Osteocyte (in vitro differentiated cells): Measurements from ENCODE around the gene SPATA33. TPM values are rescaled to one million over a fixed set of nuclear protein-coding genes. Genes with fewer than 3 reads are reported as not detected.

Experiments used
- DNase-seq: peaks from one replicate; pipeline ENCODE4 v3.0.0; 2021; ENCODE audit warnings: mixed read lengths; ENCODE audit not compliant: unreplicated experiment; ENCODE audit errors: extremely low spot score
- H3K27ac Mint-ChIP-seq: one replicate; pipeline ENCODE4 v1.8.0; 2021; ENCODE audit warnings: mild to moderate bottlenecking, mixed read lengths; ENCODE audit not compliant: unreplicated experiment
- H3K27me3 Mint-ChIP-seq: one replicate; pipeline ENCODE4 v1.8.0; 2021; ENCODE audit warnings: mixed read lengths; ENCODE audit not compliant: unreplicated experiment
- H3K36me3 Mint-ChIP-seq: one replicate; pipeline ENCODE4 v1.8.0; 2021; ENCODE audit warnings: mixed read lengths; ENCODE audit not compliant: unreplicated experiment
- H3K4me1 Mint-ChIP-seq: one replicate; pipeline ENCODE4 v1.8.0; 2021; ENCODE audit warnings: mixed read lengths; ENCODE audit not compliant: unreplicated experiment
- H3K4me3 Mint-ChIP-seq: one replicate; pipeline ENCODE4 v1.8.0; 2021; ENCODE audit warnings: mild to moderate bottlenecking, moderate library complexity, mixed read lengths; ENCODE audit not compliant: unreplicated experiment
- H3K9me3 Mint-ChIP-seq: one replicate; pipeline ENCODE4 v1.8.0; 2021; ENCODE audit warnings: mixed read lengths; ENCODE audit not compliant: unreplicated experiment
- total RNA-seq: library from RNA; stranded (reverse); gene quantifications from 2 replicates; pipeline ENCODE4 v1.2.1, GENCODE V29; 2021
- TF ChIP-seq, protein P1 (sequence below): fragments of 200-600 bp; sonication (generic); IDR thresholded peaks from 2 replicates; pipeline ENCODE4 v1.5.0; 2021; ENCODE audit warnings: antibody characterized with exemption, mild to moderate bottlenecking, moderate library complexity

Gene SPATA33
- total RNA-seq, 1 donor from 2014 or later = 18.3 TPM

- Mint-ChIP-seq H3K4me1 (peaks cover 5% of the 10 kb centered on the region), H3K27me3 (no peaks in the 10 kb centered on the region), H3K9me3 (no peaks in the 10 kb centered on the region), H3K27ac (no peak overlapping the region), H3K36me3 (no peaks in the 10 kb centered on the region), H3K4me3 (no peak overlapping the region)
- DNase-seq = no peak
- TF ChIP-seq, protein P1, sequence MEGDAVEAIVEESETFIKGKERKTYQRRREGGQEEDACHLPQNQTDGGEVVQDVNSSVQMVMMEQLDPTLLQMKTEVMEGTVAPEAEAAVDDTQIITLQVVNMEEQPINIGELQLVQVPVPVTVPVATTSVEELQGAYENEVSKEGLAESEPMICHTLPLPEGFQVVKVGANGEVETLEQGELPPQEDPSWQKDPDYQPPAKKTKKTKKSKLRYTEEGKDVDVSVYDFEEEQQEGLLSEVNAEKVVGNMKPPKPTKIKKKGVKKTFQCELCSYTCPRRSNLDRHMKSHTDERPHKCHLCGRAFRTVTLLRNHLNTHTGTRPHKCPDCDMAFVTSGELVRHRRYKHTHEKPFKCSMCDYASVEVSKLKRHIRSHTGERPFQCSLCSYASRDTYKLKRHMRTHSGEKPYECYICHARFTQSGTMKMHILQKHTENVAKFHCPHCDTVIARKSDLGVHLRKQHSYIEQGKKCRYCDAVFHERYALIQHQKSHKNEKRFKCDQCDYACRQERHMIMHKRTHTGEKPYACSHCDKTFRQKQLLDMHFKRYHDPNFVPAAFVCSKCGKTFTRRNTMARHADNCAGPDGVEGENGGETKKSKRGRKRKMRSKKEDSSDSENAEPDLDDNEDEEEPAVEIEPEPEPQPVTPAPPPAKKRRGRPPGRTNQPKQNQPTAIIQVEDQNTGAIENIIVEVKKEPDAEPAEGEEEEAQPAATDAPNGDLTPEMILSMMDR = no peak
Observed at GRCh38 chr16:89708481-89708931, 50.9 kb downstream of the SPATA33 start.

GRCh38 chr16:89709166-89709565 is 51.5 kb downstream of the SPATA33 start:
- TF ChIP-seq, protein P1 = no peak
- peaks cover 5% of the 10 kb centered on the region for H3K4me1 Mint-ChIP-seq
- no peak overlapping the region for H3K4me3 Mint-ChIP-seq
- H3K9me3 Mint-ChIP-seq = no peaks in the 10 kb centered on the region
- no peak overlapping the region for H3K27ac Mint-ChIP-seq
- H3K27me3 Mint-ChIP-seq = no peaks in the 10 kb centered on the region
- H3K36me3 Mint-ChIP-seq = no peaks in the 10 kb centered on the region
- DNase-seq = no peak

DNA sequence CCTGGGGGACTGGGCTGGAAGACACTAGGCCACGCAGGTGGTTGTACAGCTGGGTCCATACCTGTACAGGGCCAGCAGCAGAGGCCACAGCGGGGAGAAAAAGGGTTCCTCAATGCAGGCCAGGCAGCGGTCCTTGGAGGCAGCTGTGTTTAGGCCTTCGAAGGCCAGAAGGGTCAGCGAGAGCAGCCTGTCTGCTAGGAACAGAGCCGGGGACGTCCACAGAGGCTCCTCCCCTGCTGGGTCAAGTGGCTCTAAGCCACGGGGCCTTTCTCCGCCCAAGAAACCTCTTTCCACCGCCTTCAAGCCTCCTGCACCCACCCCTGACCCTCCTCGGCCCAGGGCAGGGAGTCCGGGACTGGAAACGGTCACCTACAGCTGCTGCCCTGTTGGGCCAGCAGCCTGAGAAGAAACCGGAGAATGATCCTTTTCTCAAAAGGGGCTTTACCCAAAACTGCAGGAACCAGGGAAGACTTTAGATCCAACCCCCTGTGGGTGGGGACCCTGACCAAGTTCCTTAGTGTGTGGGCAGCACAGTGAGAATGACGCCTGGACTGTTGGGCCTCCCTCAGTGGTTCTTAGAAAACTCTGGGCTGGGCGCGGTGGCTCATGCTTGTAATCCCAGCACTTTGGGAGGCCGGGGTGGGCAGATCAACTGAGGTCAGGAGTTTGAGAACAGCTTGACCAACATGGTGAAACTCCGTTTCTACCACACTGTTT is 52.2 kb downstream of the SPATA33 start:
- peaks cover 5% of the 10 kb centered on the region for H3K4me1 Mint-ChIP-seq
- H3K4me3 Mint-ChIP-seq = no peak overlapping the region
- TF ChIP-seq, protein P1 = no peak
- DNase-seq = no peak
- H3K36me3 Mint-ChIP-seq = peaks cover under 1% of the 10 kb centered on the region
- H3K27ac Mint-ChIP-seq = no peak overlapping the region
- no peaks in the 10 kb centered on the region for H3K27me3 Mint-ChIP-seq
- no peaks in the 10 kb centered on the region for H3K9me3 Mint-ChIP-seq

- no peak overlapping the region for H3K4me3 Mint-ChIP-seq
Observed at GRCh38 chr16:89710709-89711564, 53.3 kb downstream of the SPATA33 start.

More at GRCh38 chr16:89710709-89711564, 53.3 kb downstream of the SPATA33 start:
- Mint-ChIP-seq H3K9me3 (no peaks in the 10 kb centered on the region), H3K27me3 (no peaks in the 10 kb centered on the region), H3K4me1 (peaks cover 2% of the 10 kb centered on the region), H3K36me3 (peaks cover 3% of the 10 kb centered on the region), H3K27ac (no peak overlapping the region)
- TF ChIP-seq, protein P1 = no peak
- DNase-seq = no peak
